IPS-NIHi11 (cell line): ENCODE results near the gene ASTN1.

Source experiments
- DNase-seq: peaks from one replicate; pipeline ENCODE4 v3.0.0; 2012; ENCODE audit warnings: mixed read lengths, low spot score

Gene ASTN1

GRCh38 chr1:176838276-176838995, 326.1 kb downstream of the ASTN1 start:
- DNase-seq: no peak

GRCh38 chr1:176837708-176838107, 326.8 kb downstream of the ASTN1 start:
- no peak for DNase-seq

- DNase-seq: no peak
Observed at GRCh38 chr1:176831150-176831549, 333.4 kb downstream of the ASTN1 start.

DNA sequence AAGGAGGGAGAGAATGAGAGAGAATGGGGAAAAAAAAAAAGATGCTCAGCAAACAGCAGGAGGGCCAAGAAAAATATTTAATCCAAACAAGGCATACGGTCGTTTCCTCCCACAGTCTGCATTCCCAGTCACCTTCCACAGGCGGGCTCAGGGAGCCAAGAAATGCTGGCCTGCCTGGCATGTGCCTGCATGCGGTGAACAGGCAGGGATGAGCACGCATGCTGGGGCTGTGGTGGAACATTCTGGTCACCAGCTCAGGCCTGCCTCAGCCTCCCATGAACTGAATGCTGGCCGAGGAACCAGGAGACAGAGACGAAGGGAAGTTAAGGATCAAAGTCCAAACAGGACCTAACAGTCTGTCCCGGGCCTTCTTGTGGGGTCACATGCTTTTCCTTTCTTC, 335.3 kb downstream of the ASTN1 start:
- DNase-seq: no peak

GRCh38 chr1:176826265-176826664, 338.2 kb downstream of the ASTN1 start:
- DNase-seq: no peak

- no peak for DNase-seq
Observed at GRCh38 chr1:176820391-176821031, 344.0 kb downstream of the ASTN1 start.

DNA sequence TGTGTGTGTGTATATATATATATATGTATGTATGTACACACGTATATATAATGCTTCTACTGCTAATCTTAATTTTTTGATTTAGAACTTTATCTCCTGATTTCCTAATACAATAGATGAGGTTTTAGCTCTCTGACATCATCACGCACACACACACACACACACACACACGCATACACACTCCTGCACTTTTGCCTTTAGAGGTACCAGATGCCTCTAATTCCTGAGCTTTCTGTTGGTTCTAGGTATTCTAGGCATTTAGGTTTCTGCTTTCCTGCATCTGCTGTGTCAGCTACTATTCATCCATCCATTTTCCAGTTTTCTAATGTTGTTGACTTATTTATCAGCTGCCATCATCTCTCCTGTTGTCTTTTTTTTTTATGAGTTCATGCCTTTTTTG, 348.3 kb downstream of the ASTN1 start:
- DNase-seq: no peak

DNA sequence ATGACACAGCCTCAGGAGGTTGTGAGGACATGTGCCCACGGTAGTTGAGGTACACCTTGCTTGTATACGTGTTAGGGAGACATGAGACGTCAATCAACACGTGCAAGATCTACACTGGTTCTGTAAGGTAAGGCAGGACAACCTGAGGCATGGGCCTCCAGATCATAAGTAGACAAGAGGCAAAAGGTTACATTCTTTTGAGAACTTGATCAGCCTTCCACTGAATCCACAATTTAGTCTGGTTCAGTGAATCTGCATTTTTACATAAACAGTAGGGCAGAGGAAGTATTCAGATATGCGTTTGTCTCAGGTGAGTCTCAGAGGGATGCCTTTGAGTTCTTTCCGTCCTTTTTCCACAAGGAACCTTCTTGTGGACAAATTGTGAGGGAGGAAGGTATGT, 348.9 kb downstream of the ASTN1 start:
- no peak for DNase-seq

DNA sequence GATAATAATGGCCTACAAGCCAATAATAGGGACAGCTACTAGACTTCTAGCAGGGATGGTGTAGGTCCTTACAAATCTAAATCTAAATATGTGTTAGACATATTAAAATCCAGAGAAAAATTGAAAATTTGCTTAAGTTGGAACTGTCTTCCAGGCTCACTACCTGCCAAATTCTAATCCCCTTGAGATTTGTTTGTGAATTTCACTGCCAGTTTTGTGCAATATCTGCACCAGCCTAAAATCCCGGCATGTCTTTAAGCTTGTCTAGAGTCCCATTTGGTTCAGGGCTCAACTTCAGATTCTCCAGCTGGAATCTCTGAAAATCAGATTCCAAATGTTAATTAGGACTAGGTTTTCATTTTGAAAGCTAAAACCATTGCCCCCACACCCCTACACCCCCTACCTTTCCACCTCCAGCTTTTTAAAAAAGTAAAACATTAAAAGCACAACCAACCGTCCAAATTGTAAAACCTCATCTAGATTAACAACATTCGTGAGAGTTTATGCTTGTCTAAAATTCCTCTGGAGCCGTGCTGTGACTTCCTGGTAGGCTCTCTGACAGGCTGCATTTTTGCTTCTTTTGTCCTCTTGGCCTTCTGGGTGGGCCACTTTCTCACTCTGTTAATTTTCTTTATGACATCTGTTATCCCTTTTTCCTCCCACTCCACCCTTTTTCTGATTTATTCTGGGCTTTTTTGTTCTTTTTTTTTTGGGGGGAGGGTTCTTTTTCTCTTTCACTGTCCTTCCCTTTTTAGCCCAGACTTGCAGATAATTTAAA, 352.8 kb downstream of the ASTN1 start:
- DNase-seq: no peak

- no peak for DNase-seq
Observed at GRCh38 chr1:176809292-176809691, 355.2 kb downstream of the ASTN1 start.
